Ishikawa (cell line): Measurements from ENCODE around the gene ERC1.

Experiments used
- CEBPB ChIP-seq: IDR thresholded peaks from 2 replicates; pipeline ENCODE4 v1.6.1; 2012
- EP300 ChIP-seq: IDR thresholded peaks from 2 replicates; pipeline ENCODE4 v1.6.1; 2012; ENCODE audit warnings: borderline replicate concordance
- FOXM1 ChIP-seq: IDR thresholded peaks from 2 replicates; pipeline ENCODE4 v1.6.1; 2012; ENCODE audit warnings: low read depth, borderline replicate concordance
- NFIC ChIP-seq: IDR thresholded peaks from 2 replicates; pipeline ENCODE4 v1.6.1; 2012
- RAD21 ChIP-seq: IDR thresholded peaks from 2 replicates; pipeline ENCODE4 v1.6.1; 2012; ENCODE audit warnings: low read depth
- REST ChIP-seq: IDR thresholded peaks from 2 replicates; pipeline ENCODE4 v1.6.1; 2012; ENCODE audit warnings: low read depth, mild to moderate bottlenecking
- TAF1 ChIP-seq: IDR thresholded peaks from 2 replicates; pipeline ENCODE4 v1.6.1; 2012; ENCODE audit warnings: low read depth, mild to moderate bottlenecking
- TCF12 ChIP-seq: IDR thresholded peaks from 2 replicates; pipeline ENCODE4 v1.6.1; 2012; ENCODE audit warnings: low read depth
- ZBTB7A ChIP-seq: IDR thresholded peaks from 2 replicates; pipeline ENCODE4 v1.6.1; 2012; ENCODE audit warnings: low read depth
- TF ChIP-seq, protein P1 (sequence below): IDR thresholded peaks from 2 replicates; pipeline ENCODE4 v1.6.1; 2012

GRCh38 chr12:1530592-1531152 is 539.6 kb downstream of the ERC1 start:
- TF ChIP-seq, protein P1, sequence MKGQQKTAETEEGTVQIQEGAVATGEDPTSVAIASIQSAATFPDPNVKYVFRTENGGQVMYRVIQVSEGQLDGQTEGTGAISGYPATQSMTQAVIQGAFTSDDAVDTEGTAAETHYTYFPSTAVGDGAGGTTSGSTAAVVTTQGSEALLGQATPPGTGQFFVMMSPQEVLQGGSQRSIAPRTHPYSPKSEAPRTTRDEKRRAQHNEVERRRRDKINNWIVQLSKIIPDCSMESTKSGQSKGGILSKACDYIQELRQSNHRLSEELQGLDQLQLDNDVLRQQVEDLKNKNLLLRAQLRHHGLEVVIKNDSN: no peak
- no peak for TF ChIP-seq RAD21
- TF ChIP-seq CEBPB: no peak
- TF ChIP-seq EP300: no peak
- no peak for TF ChIP-seq ZBTB7A
- TF ChIP-seq REST: no peak
- TF ChIP-seq FOXM1: no peak
- TF ChIP-seq NFIC: no peak
- no peak for TF ChIP-seq TCF12
- peak; percentile 2; the same call in 1 of the 2 replicates for TF ChIP-seq TAF1
